Thoracic aorta (tissue), 2 donors: ENCODE measurements around the gene C10orf95. TPM values are rescaled to one million over a fixed set of nuclear protein-coding genes. Genes with fewer than 3 reads are reported as not detected.

Experiments
- ATAC-seq: fragments of 150-250 bp; one replicate; pipeline ENCODE4 v1.8.0; 2017; ENCODE audit warnings: low read depth; ENCODE audit not compliant: insufficient number of reproducible peaks, low FRiP score
- DNase-seq: peaks from one replicate; pipeline ENCODE4 v3.0.0-alpha.2; 2020; ENCODE audit warnings: low spot score
- H3K27ac ChIP-seq, 2 donors: fragments of 200-600 bp; sonication (generic); 1 replicate in 1 of 2; 2 replicates in 1 of 2; pipeline ENCODE4 v1.5.1; 2016; ENCODE audit warnings: mild to moderate bottlenecking in 2 of 2, moderate library complexity in 2 of 2
- H3K27me3 ChIP-seq: fragments of 200-600 bp; sonication (generic); replicated peaks from 2 replicates; pipeline ENCODE4 v1.6.0; 2016; ENCODE audit warnings: mild to moderate bottlenecking; ENCODE audit not compliant: insufficient read depth
- H3K36me3 ChIP-seq: fragments of 200-600 bp; sonication (generic); one replicate; pipeline ENCODE4 v1.5.1; 2016
- H3K4me1 ChIP-seq, 2 donors: fragments of 200-600 bp; sonication (generic); 1 replicate in 1 of 2; 2 replicates in 1 of 2; pipeline versions ENCODE4 v1.5.1 to v1.6.0; 2016; ENCODE audit warnings: low read depth in 2 of 2, mild to moderate bottlenecking in 1 of 2; ENCODE audit not compliant: control insufficient read depth in 1 of 2
- H3K4me3 ChIP-seq: fragments of 200-600 bp; sonication (generic); 2 replicates; pipeline ENCODE4 v1.5.1; 2016; ENCODE audit warnings: mild to moderate bottlenecking
- H3K9me3 ChIP-seq: fragments of 200-600 bp; sonication (generic); 2 replicates; pipeline ENCODE4 v1.5.1; 2016
- total RNA-seq, 2 donors: library from RNA; depleted of rRNA; stranded (reverse); fragments of >200 nt; gene quantifications; one replicate each; pipeline versions ENCODE4 v1.1.0 to v1.2.3, GENCODE V29; 2016
- TF ChIP-seq, protein P1 (sequence below): fragments of 200-600 bp; sonication (generic); IDR thresholded peaks from one replicate; pipeline ENCODE4 v1.5.1; 2019; ENCODE audit warnings: antibody characterized with exemption

Gene C10orf95
- total RNA-seq, 2 donors from 2014 or later: not detected

GRCh38 chr10:102470579-102471546, 19.5 kb upstream of the C10orf95 start:
- Histone ChIP-seq H3K27ac (no peak overlapping the region), H3K27me3 (no peaks in the 10 kb centered on the region), H3K36me3 (no peaks in the 10 kb centered on the region), H3K4me3 (no peak overlapping the region), H3K4me1 (no peaks in the 10 kb centered on the region), H3K9me3 (no peaks in the 10 kb centered on the region)
- ATAC-seq (no peak), DNase-seq (no peak)
- TF ChIP-seq, protein P1, sequence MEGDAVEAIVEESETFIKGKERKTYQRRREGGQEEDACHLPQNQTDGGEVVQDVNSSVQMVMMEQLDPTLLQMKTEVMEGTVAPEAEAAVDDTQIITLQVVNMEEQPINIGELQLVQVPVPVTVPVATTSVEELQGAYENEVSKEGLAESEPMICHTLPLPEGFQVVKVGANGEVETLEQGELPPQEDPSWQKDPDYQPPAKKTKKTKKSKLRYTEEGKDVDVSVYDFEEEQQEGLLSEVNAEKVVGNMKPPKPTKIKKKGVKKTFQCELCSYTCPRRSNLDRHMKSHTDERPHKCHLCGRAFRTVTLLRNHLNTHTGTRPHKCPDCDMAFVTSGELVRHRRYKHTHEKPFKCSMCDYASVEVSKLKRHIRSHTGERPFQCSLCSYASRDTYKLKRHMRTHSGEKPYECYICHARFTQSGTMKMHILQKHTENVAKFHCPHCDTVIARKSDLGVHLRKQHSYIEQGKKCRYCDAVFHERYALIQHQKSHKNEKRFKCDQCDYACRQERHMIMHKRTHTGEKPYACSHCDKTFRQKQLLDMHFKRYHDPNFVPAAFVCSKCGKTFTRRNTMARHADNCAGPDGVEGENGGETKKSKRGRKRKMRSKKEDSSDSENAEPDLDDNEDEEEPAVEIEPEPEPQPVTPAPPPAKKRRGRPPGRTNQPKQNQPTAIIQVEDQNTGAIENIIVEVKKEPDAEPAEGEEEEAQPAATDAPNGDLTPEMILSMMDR: no peak

DNA sequence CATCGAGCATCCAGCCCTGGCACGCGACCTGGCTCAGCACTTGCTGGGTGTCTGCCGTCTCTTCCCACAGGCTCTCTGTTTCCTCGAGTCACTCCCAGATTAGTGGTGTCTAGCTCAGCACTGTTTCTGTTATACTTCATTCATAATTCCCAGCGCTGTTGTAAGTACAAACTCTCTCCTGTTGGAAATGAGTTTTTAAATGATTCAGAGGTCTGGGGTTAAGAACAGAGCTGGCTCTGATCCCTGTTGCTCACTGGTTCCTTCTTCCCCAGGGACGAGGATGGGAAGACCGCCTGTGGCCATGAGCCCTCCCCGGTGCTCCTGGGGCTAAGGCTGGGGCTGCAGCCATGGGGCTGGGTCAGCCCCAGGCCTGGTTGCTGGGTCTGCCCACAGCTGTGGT, 17.3 kb upstream of the C10orf95 start:
- Histone ChIP-seq H3K9me3 (no peaks in the 10 kb centered on the region), H3K4me3 (no peak overlapping the region), H3K27me3 (no peaks in the 10 kb centered on the region), H3K4me1 (no peaks in the 10 kb centered on the region), H3K27ac (no peak overlapping the region), H3K36me3 (no peaks in the 10 kb centered on the region)
- ATAC-seq (no peak), DNase-seq (no peak)
- TF ChIP-seq, protein P1: no peak

GRCh38 chr10:102467971-102468438, 16.7 kb upstream of the C10orf95 start:
- ATAC-seq (no peak), DNase-seq (no peak)
- H3K27me3 ChIP-seq: no peaks in the 10 kb centered on the region
- H3K9me3 ChIP-seq: no peaks in the 10 kb centered on the region
- no peaks in the 10 kb centered on the region for H3K36me3 ChIP-seq
- no peak overlapping the region for H3K4me3 ChIP-seq
- H3K4me1 ChIP-seq: no peaks in the 10 kb centered on the region
- no peak overlapping the region for H3K27ac ChIP-seq
- TF ChIP-seq, protein P1: no peak

- no peak for ATAC-seq
Measured at GRCh38 chr10:102467318-102467717, 16.0 kb upstream of the C10orf95 start.

GRCh38 chr10:102465466-102465865, 14.1 kb upstream of the C10orf95 start:
- peaks cover 4 to 14% of the 10 kb centered on the region in 2 donors for H3K4me1 ChIP-seq
- H3K27me3 ChIP-seq: no peaks in the 10 kb centered on the region
- no peaks in the 10 kb centered on the region for H3K9me3 ChIP-seq
- ATAC-seq (no peak), DNase-seq (no peak)
- no peaks in the 10 kb centered on the region for H3K36me3 ChIP-seq
- H3K4me3 ChIP-seq: no peak overlapping the region
- no peak overlapping the region for H3K27ac ChIP-seq
- TF ChIP-seq, protein P1: no peak

More at GRCh38 chr10:102467318-102467717, 16.0 kb upstream of the C10orf95 start:
- no peak for DNase-seq
- H3K27me3 ChIP-seq: no peaks in the 10 kb centered on the region
- no peaks in the 10 kb centered on the region for H3K4me1 ChIP-seq
- no peaks in the 10 kb centered on the region for H3K9me3 ChIP-seq
- H3K27ac ChIP-seq: no peak overlapping the region
- no peak overlapping the region for H3K4me3 ChIP-seq
- H3K36me3 ChIP-seq: no peaks in the 10 kb centered on the region
- TF ChIP-seq, protein P1: no peak
